Gastrocnemius medialis (tissue), 4 donors: Measurements from ENCODE around the gene APOL5. TPM values are rescaled to one million over a fixed set of nuclear protein-coding genes. Genes with fewer than 3 reads are reported as not detected.
"Not testable (repeated sequence)": the region's sequence is repeated elsewhere in the genome, so short reads cannot be mapped to it uniquely, and the experiment has no call there.

Experiments used
- ATAC-seq, 2 donors: fragments of 150-250 bp; one replicate each; pipeline ENCODE4 v1.9.1; 2016
- DNase-seq, 2 donors: peaks; one replicate each; pipeline ENCODE4 v3.0.0-alpha.2; 2019
- H3K27ac ChIP-seq, 4 donors: fragments of 200-600 bp; sonication (generic); 1 replicate in 1 of 4; 2 replicates in 3 of 4; pipeline ENCODE4 v1.5.1; 2016 to 2018; ENCODE audit warnings: mild to moderate bottlenecking in 2 of 4, moderate library complexity in 1 of 4
- H3K27me3 ChIP-seq, 3 donors: fragments of 200-600 bp; sonication (generic) in 2 of 3; 1 replicate in 1 of 3; 2 replicates in 2 of 3; pipeline versions ENCODE4 v1.5.1 to v1.6.0; 2016 to 2019; ENCODE audit warnings: mild to moderate bottlenecking in 1 of 3, moderate library complexity in 1 of 3
- H3K36me3 ChIP-seq, 2 donors: fragments of 200-600 bp; sonication (generic) in 1 of 2; one replicate each; pipeline ENCODE4 v1.5.1; 2017 to 2018
- H3K4me1 ChIP-seq, 2 donors: fragments of 200-600 bp; sonication (generic) in 1 of 2; one replicate each; pipeline ENCODE4 v1.5.1; 2016 to 2017; ENCODE audit warnings: mild to moderate bottlenecking in 2 of 2
- H3K4me3 ChIP-seq, 4 donors: fragments of 200-600 bp; sonication (generic) in 3 of 4; 1 replicate in 1 of 4; 2 replicates in 3 of 4; pipeline ENCODE4 v1.5.1; 2016 to 2019; ENCODE audit warnings: mild to moderate bottlenecking in 2 of 4
- H3K9me3 ChIP-seq, 3 donors: fragments of 200-600 bp; sonication (generic) in 2 of 3; 1 replicate in 1 of 3; 2 replicates in 2 of 3; pipeline ENCODE4 v1.5.1; 2016 to 2019
- POLR2A ChIP-seq, 2 donors: fragments of 450-650 bp; IDR thresholded peaks; one replicate each; pipeline ENCODE4 v1.6.1; 2017; ENCODE audit warnings: antibody characterized with exemption in 2 of 2, mild to moderate bottlenecking in 2 of 2, moderate library complexity in 2 of 2
- in situ Hi-C, 4 donors: fragments of 200-750 bp; cut with MboI; loops; one replicate each; pipeline versions ENCODE4 v1.15.0 to v1.8.0; 2017; ENCODE audit warnings: low sequenced_read_pairs in 4 of 4
- intact Hi-C: fragments of 100-400 bp; cut with DNase I; formaldehyde crosslinking; loops from one replicate; pipeline ENCODE4 v1.15.1; 2023; ENCODE audit warnings: low total_unique reads
- total RNA-seq, 4 donors: library from RNA; depleted of rRNA; stranded (reverse); fragments of >200 nt; gene quantifications; one replicate each; pipeline versions ENCODE4 v1.1.0 to v1.2.3, GENCODE V29; 2016
- TF ChIP-seq, protein P1 (sequence below), 5 experiments: fragments of 450-650 bp in 3 of 5; fragments of 200-600 bp in 2 of 5; sonication (generic) in 2 of 5; IDR thresholded peaks in 4 of 5; conservative IDR thresholded peaks in 1 of 5; 1 replicate in 4 of 5; 2 replicates in 1 of 5; pipeline ENCODE4 v1.5.1; 2016 to 2019; ENCODE audit warnings: antibody characterized with exemption in 5 of 5, mild to moderate bottlenecking in 3 of 5, moderate library complexity in 3 of 5

The APOL5 gene
- total RNA-seq, 4 donors from 2014 or later: 0.29 TPM; not detected in 3

DNA sequence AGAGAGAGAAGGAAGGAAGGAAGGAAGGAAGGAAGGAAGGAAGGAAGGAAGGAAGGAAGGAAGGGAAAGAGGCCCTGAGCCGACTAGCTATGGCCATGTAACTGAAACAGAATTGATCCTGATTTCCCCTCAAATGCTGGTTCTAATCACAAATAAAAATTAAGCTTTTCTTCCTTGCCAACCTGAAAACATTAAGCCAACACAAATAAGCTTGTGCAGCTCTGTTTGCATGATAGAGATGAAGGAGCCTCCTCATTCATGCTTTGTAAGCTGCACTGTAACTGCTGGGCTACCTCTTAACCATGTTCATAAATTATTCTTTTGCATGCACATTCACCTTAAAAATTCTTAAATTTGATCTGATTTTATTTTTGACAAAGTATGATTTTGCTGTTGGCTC lies 27.7 kb upstream of the APOL5 start:
- Histone ChIP-seq H3K36me3 (no peaks in the 10 kb centered on the region), H3K27me3 (no peaks in the 10 kb centered on the region), H3K27ac (no peak overlapping the region), H3K4me1 (peaks cover 15 to 16% of the 10 kb centered on the region in 2 donors), H3K9me3 (no peaks in the 10 kb centered on the region), H3K4me3 (no peak overlapping the region)
- intact Hi-C loops (no loop called here), in situ Hi-C loops (no loop called here)
- TF ChIP-seq, protein P1, sequence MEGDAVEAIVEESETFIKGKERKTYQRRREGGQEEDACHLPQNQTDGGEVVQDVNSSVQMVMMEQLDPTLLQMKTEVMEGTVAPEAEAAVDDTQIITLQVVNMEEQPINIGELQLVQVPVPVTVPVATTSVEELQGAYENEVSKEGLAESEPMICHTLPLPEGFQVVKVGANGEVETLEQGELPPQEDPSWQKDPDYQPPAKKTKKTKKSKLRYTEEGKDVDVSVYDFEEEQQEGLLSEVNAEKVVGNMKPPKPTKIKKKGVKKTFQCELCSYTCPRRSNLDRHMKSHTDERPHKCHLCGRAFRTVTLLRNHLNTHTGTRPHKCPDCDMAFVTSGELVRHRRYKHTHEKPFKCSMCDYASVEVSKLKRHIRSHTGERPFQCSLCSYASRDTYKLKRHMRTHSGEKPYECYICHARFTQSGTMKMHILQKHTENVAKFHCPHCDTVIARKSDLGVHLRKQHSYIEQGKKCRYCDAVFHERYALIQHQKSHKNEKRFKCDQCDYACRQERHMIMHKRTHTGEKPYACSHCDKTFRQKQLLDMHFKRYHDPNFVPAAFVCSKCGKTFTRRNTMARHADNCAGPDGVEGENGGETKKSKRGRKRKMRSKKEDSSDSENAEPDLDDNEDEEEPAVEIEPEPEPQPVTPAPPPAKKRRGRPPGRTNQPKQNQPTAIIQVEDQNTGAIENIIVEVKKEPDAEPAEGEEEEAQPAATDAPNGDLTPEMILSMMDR (IDR thresholded peaks at IDR 0.05 in 4 of 5, conservative IDR thresholded peaks at IDR 0.05 in 1 of 5): no peak
- no peak for TF ChIP-seq POLR2A (IDR thresholded peaks at IDR 0.05)
- ATAC-seq: no peak
- DNase-seq: no peak

DNA sequence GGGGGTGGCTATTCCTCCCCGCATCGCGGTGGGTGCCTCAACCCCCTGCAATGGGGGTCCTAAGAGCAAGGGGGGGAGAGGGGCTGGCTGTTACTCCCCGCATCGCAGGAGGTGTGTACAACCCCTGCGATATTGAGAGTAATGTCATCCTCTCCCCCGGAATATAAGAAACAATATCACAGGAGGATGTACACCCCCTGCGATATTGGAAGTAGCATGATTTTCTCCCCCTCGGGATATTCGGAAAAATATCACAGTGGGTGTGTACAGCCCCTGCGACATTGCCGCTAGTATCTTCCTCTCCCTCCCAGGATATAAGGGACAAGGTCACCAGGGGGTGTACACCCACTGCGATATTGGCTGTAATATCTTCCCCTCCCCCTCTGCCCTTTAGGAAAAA lies 22.5 kb upstream of the APOL5 start:
- DNase-seq (no peak), ATAC-seq (no peak)
- no peaks in the 10 kb centered on the region for H3K4me1 ChIP-seq
- no peak overlapping the region for H3K27ac ChIP-seq
- H3K27me3 ChIP-seq: no peaks in the 10 kb centered on the region
- no peak overlapping the region for H3K4me3 ChIP-seq
- intact Hi-C loops: no loop called here
- TF ChIP-seq POLR2A (IDR thresholded peaks at IDR 0.05): no peak
- TF ChIP-seq, protein P1 (IDR thresholded peaks at IDR 0.05 in 4 of 5, conservative IDR thresholded peaks at IDR 0.05 in 1 of 5): no peak
- in situ Hi-C loops: no loop called here
- no peaks in the 10 kb centered on the region for H3K36me3 ChIP-seq
- no peaks in the 10 kb centered on the region for H3K9me3 ChIP-seq

GRCh38 chr22:35697142-35697541 lies 20.5 kb upstream of the APOL5 start:
- Histone ChIP-seq H3K4me3 (no peak overlapping the region), H3K27ac (no peak overlapping the region), H3K4me1 (no peaks in the 10 kb centered on the region), H3K36me3 (no peaks in the 10 kb centered on the region), H3K9me3 (no peaks in the 10 kb centered on the region), H3K27me3 (no peaks in the 10 kb centered on the region)
- in situ Hi-C loops: no loop called here
- no peak for DNase-seq
- intact Hi-C loops: no loop called here
- TF ChIP-seq, protein P1 (IDR thresholded peaks at IDR 0.05 in 4 of 5, conservative IDR thresholded peaks at IDR 0.05 in 1 of 5): no peak
- no peak for TF ChIP-seq POLR2A (IDR thresholded peaks at IDR 0.05)
- ATAC-seq: no peak

GRCh38 chr22:35699852-35700251 lies 17.8 kb upstream of the APOL5 start:
- H3K4me1 ChIP-seq, H3K4me3 ChIP-seq, in situ Hi-C loops, DNase-seq, intact Hi-C loops, H3K36me3 ChIP-seq, H3K9me3 ChIP-seq, H3K27ac ChIP-seq, ATAC-seq, H3K27me3 ChIP-seq: not testable (repeated sequence)

DNA sequence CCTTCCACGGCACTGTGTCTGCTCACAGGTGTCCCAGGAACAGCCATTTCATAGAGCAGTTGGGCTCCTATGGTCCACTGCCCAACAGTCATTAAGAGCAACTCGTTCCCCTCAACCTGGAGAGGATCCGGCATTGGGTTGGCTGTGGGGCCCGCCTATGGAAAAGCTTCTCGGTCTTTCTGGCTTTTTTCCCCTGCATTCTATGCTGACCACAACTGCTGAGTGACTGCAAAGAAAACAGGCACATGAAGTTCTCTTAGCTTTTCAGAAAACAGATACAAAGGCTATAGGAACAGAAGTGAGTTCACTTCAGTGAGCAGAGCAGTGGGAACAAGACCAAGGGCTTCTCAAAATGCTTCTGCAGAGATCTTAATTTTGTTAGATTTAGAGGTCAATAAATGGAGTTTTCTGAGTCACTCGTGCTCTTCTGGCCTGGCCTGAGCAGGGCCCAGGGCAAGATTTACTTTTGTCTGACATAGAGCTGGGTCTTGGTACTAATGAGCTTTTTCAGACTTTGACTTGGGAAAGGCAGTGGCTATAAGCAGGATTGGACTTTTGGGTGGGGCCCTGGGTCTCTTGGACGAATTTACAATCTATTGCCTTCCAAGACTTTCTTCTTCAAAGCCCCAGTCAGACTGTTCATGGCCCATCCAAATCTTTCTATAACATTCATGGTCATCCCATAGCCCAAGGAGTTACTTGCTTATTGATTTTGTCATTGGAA lies 13.6 kb upstream of the APOL5 start:
- intact Hi-C loops: no loop called here
- Histone ChIP-seq H3K27ac (no peak overlapping the region), H3K4me3 (no peak overlapping the region), H3K4me1 (no peaks in the 10 kb centered on the region), H3K9me3 (no peaks in the 10 kb centered on the region), H3K27me3 (no peaks in the 10 kb centered on the region), H3K36me3 (no peaks in the 10 kb centered on the region)
- in situ Hi-C loops: no loop called here
- no peak for TF ChIP-seq POLR2A (IDR thresholded peaks at IDR 0.05)
- TF ChIP-seq, protein P1 (IDR thresholded peaks at IDR 0.05 in 4 of 5, conservative IDR thresholded peaks at IDR 0.05 in 1 of 5): no peak
- ATAC-seq (no peak), DNase-seq (no peak)
